SW480 (cell line): ENCODE measurements around the gene ZNF521.

Source experiments
- DNase-seq: peaks from one replicate; pipeline ENCODE4 v3.0.0-alpha.2; 2016; ENCODE audit warnings: low spot score

The ZNF521 gene

GRCh38 chr18:25075783-25076182 is 276.2 kb downstream of the ZNF521 start:
- DNase-seq = no peak

- DNase-seq = no peak
These were observed 276.6 kb downstream of the ZNF521 start for GRCh38 chr18:25075331-25075730.

GRCh38 chr18:25074925-25075324 is 277.0 kb downstream of the ZNF521 start:
- no peak for DNase-seq

GRCh38 chr18:25072205-25072604 is 279.8 kb downstream of the ZNF521 start:
- DNase-seq = no peak

GRCh38 chr18:25067275-25068025 is 284.5 kb downstream of the ZNF521 start:
- DNase-seq = no peak

- DNase-seq = no peak
These were observed 285.4 kb downstream of the ZNF521 start for GRCh38 chr18:25066516-25066915.

GRCh38 chr18:25062720-25063119 is 289.2 kb downstream of the ZNF521 start:
- peak; percentile 0 for DNase-seq

- DNase-seq = no peak
These were observed 290.6 kb downstream of the ZNF521 start for GRCh38 chr18:25061395-25061794.

- DNase-seq = no peak
These were observed 293.4 kb downstream of the ZNF521 start for GRCh38 chr18:25058521-25058920.

GRCh38 chr18:25057491-25058050 is 294.4 kb downstream of the ZNF521 start:
- no peak for DNase-seq

- DNase-seq = no peak
These were observed 295.5 kb downstream of the ZNF521 start for GRCh38 chr18:25056429-25056828.

GRCh38 chr18:25055076-25055475 is 296.9 kb downstream of the ZNF521 start:
- DNase-seq = no peak

- no peak for DNase-seq
These were observed 298.5 kb downstream of the ZNF521 start for GRCh38 chr18:25053466-25053865.

- DNase-seq = peak; percentile 2
These were observed 299.4 kb downstream of the ZNF521 start for GRCh38 chr18:25052511-25052921.

- no peak for DNase-seq
These were observed 301.4 kb downstream of the ZNF521 start for GRCh38 chr18:25050605-25051004.

- DNase-seq = peak; percentile 45
These were observed 304.0 kb downstream of the ZNF521 start for GRCh38 chr18:25047983-25048382.

GRCh38 chr18:25047421-25047820 is 304.5 kb downstream of the ZNF521 start:
- DNase-seq = no peak

GRCh38 chr18:25044694-25045093 is 307.3 kb downstream of the ZNF521 start:
- DNase-seq = no peak

- DNase-seq = no peak
These were observed 308.9 kb downstream of the ZNF521 start for GRCh38 chr18:25043104-25043503.

GRCh38 chr18:25042641-25043051 is 309.3 kb downstream of the ZNF521 start:
- no peak for DNase-seq

GRCh38 chr18:25039781-25040180 is 312.2 kb downstream of the ZNF521 start:
- DNase-seq = no peak

- no peak for DNase-seq
These were observed 313.7 kb downstream of the ZNF521 start for GRCh38 chr18:25038261-25038660.

- DNase-seq = no peak
These were observed 318.1 kb downstream of the ZNF521 start for GRCh38 chr18:25033747-25034471.
